ENCODE measurements around the gene SLC66A1.
"Not testable (repeated sequence)": the region's sequence is repeated elsewhere in the genome, so short reads cannot be mapped to it uniquely, and the experiment has no call there.

Gene SLC66A1

GRCh38 chr1:19311931-19312781, at the start of gene SLC66A1, which contains the start of gene AKR7A2:
Gene SLC66A1, plus strand, starts transcription at chr1:19312326. Its CDS starts 5,352 bp downstream, at chr1:19317678.
Gene AKR7A2, minus strand, starts transcription at chr1:19312144. Its CDS starts 20 bp downstream, at chr1:19312124.
- peak; percentile 93 for DNase-seq

GRCh38 chr1:19262744-19263143, 49.4 kb upstream of the SLC66A1 start:
- no peak for DNase-seq

GRCh38 chr1:19268445-19268844, 43.7 kb upstream of the SLC66A1 start:
- DNase-seq: no peak

GRCh38 chr1:19269427-19270342, 42.4 kb upstream of the SLC66A1 start:
- DNase-seq: not testable (repeated sequence)

- DNase-seq: not testable (repeated sequence)
These were observed 41.8 kb upstream of the SLC66A1 start for GRCh38 chr1:19270343-19270730.

GRCh38 chr1:19272064-19272463, 40.1 kb upstream of the SLC66A1 start:
- no peak for DNase-seq

GRCh38 chr1:19273106-19273843, 38.9 kb upstream of the SLC66A1 start:
- DNase-seq: no peak

- not testable (repeated sequence) for DNase-seq
These were observed 38.1 kb upstream of the SLC66A1 start for GRCh38 chr1:19273844-19274531.

GRCh38 chr1:19274636-19275035, 37.5 kb upstream of the SLC66A1 start:
- no peak for DNase-seq

GRCh38 chr1:19283891-19284290, 28.2 kb upstream of the SLC66A1 start:
- no peak for DNase-seq

GRCh38 chr1:19284881-19285280, 27.2 kb upstream of the SLC66A1 start:
- DNase-seq: no peak

GRCh38 chr1:19285366-19285765, 26.8 kb upstream of the SLC66A1 start:
- DNase-seq: not testable (repeated sequence)

- not testable (repeated sequence) for DNase-seq
These were observed 26.3 kb upstream of the SLC66A1 start for GRCh38 chr1:19285807-19286206.

- no peak for DNase-seq
These were observed 24.5 kb upstream of the SLC66A1 start for GRCh38 chr1:19287436-19288185.

GRCh38 chr1:19288324-19289241, 23.5 kb upstream of the SLC66A1 start, which contains the start of gene AKR7A3:
Gene AKR7A3, minus strand, starts transcription at chr1:19288770. Its CDS starts 61 bp downstream, at chr1:19288709.
- DNase-seq: not testable (repeated sequence)

GRCh38 chr1:19289244-19289643, 22.9 kb upstream of the SLC66A1 start:
- DNase-seq: no peak

GRCh38 chr1:19294638-19295037, 17.5 kb upstream of the SLC66A1 start:
- no peak for DNase-seq

GRCh38 chr1:19300211-19300610, 11.9 kb upstream of the SLC66A1 start:
- DNase-seq: no peak

GRCh38 chr1:19304081-19304480, 8.0 kb upstream of the SLC66A1 start:
- not testable (repeated sequence) for DNase-seq

GRCh38 chr1:19305880-19306279, 6.2 kb upstream of the SLC66A1 start:
- no peak for DNase-seq
